ENCODE measurements around the gene STARD9.
"Not testable (repeated sequence)": the region's sequence is repeated elsewhere in the genome, so short reads cannot be mapped to it uniquely, and the experiment has no call there.

Gene STARD9

DNA sequence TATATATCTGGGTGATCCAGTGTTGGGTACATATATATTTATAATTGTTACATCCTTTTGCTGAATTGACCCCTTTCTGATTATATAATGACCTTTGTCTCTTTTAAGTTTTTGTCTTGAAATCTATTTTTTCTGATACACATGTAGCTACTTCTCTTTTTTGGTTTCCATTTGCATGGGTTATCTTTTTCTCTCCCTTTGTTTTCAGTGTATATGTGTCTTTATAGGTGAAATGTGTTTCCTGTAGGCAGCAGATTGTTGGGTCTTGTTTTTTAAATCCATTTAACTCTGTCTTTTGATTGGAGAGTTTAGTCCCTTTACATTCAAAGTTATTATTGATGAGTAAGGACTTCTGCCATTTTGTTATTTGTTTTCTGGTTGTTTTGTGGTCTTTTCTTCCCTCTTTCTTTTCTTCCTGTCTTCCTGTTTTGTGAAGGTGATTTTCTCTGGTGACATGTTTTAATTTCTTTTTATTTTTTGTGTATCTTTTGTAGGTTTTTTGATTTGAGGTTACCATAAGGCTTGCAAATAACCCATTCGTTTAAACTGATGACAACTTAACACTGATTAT, 56.8 kb downstream of the STARD9 start:
- no peak for DNase-seq

DNA sequence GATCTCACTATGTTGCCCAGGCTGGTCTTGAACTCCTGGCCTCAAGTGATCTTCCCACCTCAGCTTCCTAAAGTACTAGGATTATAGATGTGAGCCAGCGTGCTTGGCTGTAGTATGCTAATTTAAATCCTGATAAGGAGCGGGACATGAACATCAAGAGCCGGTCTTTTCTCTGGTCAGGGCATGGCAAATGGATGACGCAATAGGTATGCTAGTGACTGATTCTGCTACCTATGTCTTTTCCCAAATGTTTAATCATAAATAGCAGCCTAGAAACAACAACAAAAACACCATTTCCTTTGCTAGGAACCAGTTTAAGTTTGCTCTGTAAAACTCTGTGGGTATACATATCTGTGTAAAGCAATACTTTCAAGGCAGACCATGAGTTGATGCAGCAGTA, 64.7 kb downstream of the STARD9 start:
- DNase-seq, result no peak

DNA sequence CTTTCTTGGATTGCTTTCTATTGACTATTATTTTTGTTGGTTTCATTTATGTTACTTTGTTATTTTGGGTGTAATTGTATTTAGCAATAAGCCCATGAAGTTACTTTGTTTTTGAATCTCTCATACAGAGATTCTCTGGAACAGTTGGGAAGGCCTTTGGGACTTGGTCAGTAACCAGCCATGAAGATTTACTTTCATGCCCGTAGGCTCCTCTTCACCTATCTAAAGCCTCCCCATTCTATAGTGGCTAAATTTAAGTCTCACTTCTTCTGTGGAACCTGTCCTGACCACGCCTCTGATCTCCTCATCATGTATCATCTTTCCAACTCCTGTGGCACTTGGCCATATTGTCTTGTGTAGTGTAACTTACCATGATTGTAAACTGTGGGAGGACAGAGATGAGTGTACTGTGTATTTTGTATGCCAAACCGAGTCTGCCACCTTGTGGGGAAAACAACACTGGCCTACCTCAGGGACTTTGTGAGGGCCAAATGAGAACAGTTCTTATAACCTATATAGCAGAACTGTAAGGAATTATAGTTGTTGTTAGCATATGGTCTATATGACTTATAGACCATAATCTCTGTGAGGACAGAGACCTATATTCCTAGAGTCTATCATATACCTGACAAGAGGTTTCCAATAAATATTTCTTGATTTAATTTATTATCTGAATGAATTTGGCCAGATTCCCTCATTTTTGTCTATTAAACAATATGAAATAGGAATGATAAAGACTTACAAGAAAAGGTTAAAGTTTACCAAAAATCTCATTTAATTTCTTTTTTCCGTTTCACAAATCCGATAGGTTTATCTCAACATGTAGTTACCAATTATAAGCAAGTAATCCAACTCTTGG, 75.0 kb downstream of the STARD9 start:
- DNase-seq, result peak; percentile 39

DNA sequence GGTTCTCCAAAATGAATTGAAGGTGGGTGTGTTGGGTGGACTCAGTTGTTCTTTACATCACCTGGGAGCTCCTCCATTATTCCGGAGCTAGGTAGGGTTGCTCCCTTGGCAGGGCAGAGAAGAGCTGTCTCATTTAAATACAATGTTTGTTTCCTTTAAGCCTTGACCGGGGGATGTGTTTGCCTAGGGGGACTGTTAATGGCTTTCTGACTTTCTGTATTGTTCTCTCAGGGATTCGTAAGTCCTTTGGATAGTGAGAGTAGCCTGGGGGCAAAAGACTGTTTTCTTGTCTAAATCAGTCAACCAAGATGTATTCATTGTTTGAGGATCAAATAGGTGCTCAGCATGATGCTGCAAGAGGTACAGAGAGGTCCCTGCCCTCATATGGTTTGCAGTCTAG, 90.4 kb downstream of the STARD9 start:
- DNase-seq, result no peak

DNA sequence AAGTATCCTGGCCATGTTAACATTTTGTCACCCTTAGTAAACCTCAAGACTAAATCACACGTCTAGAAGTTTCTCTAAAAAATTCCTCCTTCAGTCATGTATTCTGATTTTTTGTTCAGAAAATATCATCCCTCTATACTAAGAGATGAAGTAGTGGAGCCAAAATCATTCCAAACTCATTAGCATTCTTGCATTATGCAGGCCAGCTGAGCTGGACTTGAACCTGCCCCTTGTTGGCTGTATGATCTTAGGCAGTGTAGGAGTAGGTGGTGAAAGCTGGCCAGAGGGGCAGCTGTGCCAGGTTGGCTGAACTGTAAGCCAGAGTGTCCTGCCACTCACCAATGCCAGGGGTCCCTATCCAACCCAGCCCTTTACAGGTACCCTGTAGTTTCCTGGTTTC, 92.4 kb downstream of the STARD9 start:
- DNase-seq, result no peak

DNA sequence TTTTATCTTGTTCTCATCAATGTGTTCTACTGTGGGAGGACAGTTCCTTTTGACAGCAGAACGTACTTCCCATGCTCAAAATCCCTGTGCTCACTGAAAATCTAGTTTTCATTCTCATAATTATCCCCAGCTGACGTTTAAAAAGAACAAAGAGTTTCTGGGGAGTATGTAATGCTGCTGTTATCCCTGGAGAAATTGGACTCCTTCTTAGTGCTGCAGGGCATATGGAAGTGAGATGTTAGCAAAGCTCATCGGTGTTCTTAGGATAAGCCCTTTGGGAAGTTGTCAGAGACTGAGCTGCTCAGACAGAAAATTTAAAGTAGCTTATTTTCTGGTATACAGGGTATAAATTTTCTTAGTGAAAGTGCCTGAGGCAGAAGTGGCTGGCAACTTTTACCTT, 95.0 kb downstream of the STARD9 start:
- no peak for DNase-seq

DNA sequence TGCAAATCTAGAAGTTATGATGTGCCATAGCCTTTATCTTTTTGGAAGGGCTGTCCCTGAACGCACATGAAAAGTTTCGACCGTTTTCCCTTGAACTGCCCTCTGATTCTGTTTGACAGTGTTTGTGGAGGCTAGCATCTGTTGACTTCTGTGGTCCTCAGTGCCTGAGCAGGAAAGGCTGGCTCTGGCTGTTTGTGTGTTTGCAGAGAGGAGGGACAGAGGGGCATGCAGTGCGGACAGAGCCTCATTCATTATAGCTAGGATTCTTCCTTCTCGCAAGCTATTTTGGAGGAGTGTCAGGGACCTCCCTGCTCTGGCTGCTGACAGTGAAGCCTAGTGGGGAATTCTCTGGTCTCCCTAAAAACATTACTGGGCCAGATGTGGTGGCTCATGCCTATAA, 97.0 kb downstream of the STARD9 start:
- no peak for DNase-seq

DNA sequence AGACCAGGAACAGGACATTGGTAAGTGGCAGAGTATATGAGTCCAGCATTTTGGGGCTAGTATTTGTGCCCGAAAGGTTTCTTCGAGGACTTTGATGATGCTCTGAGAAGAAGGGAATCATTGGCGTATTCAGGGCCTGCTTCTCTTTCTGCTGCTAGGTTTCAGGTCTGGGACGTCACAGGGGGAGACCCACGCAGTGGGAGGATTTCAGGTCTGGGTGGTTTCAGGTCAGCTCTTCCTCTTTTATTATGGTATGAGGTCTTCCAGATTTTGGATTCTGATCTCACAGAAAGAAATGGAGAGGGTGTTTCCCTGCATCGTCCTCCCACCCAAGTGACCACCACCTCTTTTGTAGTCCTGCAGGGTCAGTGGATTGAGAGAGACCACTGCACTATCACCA, 99.1 kb downstream of the STARD9 start:
- DNase-seq, result no peak

DNA sequence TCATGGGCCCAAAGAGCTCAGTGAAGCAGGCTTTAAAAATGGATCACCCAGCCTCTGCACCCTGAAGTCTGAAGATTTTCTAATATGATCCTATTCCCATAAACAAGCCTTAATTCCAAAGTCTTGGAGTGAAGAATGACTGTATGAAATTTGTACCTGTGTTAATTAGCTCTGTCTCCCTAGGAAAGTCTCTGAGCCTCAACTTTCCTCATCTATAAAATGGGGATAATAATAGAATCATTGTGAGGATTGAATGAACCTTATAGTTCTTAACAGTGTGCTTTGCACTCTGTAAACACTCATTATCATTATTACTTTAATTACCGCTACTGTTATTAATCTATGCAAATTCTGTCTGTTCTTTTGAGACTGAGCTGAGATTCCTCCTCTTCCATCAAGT, 99.6 kb downstream of the STARD9 start:
- DNase-seq, result no peak

DNA sequence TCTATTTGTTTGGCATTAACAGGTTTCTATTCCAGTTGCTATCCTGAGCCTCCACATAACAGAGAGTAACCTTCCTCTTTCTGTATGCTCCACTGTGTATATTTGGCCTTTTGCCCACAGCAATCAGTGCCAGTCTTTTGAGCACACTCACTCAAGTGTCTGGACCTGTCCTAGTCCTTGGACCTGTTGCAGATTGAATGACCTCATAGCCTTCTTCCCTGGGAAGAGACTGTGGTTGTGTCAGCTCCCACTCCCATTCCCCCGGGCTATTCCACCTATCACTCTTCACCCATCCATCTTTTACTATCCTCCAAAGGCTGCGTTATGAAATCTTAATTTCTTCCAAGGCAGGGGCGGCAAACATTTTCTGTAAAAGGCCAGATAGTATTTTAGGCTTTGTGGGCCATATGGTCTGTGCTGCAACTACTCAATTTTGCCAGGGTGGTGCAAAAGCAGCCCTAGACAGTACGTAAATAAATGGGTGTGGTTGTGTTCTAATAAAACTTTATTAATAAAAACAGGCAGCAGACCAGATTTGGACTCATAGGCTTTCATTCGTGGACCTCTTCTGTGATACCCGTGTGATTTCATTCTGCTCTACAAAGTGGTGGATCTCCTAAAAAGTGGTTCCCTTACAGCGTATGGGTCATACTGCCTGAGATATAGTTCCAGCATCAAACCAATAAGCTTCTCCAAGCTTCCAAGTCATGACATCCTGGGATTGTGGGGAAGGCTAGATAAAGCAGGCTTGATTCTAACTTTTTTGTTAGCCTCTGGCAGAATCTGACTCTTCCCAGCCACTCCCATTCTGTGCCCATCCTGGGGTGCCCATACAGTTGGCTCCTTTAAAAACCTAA, 104.1 kb downstream of the STARD9 start:
- DNase-seq, result no peak

DNA sequence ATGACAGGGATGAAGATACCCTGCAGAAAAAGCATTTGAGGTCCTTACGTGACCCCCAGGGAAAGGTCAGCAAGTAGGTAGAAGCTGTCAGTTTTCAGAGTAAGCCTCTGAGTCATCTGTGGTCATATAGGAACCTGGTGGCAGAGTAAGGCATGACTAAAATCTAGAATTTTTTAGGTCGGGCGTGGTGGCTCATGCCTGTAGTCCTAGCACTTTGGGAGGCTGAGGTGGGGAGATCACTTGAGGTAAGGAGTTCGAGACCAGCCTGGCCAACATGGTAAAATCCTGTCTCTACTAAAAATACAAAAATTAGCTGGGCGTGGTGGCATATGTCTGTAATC, 104.7 kb downstream of the STARD9 start:
- DNase-seq, result not testable (repeated sequence)

DNA sequence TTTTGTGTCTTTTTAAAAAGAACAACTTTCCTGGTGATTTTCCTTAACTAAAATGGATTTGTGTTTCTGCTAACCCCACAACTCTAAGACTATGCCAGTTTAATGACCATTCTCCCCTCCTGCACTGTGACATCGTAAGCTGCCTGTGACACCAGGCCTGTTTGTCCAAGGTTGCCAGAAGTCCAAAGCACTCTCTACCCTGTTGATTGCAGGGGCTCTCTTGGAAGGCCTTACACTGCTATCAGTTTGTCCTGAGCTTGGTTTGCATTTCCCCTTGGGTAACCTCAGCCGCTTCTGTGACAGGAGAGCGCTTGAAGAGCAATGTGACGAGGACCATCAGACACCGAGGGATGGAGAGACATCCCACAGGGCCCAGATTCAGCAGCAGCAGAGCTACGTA, 105.7 kb downstream of the STARD9 start:
- no peak for DNase-seq

DNA sequence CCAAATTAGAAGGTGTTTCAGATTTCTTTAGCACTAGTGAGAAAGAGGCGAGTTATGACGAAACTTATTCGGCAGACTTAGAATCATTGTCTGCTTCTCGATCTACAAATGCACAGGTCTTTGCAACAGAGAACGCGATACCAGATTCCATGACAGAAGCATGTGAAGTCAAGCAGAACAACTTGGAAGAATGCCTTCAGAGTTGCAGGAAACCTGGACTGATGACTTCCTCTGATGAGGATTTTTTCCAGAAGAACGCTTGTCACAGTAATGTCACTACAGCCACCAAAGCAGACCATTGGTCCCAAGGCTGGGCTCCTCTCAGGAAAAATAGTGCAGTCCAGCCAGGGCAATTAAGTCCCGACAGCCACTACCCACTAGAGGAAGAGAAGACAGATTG, 110.9 kb downstream of the STARD9 start:
- DNase-seq, result no peak

DNA sequence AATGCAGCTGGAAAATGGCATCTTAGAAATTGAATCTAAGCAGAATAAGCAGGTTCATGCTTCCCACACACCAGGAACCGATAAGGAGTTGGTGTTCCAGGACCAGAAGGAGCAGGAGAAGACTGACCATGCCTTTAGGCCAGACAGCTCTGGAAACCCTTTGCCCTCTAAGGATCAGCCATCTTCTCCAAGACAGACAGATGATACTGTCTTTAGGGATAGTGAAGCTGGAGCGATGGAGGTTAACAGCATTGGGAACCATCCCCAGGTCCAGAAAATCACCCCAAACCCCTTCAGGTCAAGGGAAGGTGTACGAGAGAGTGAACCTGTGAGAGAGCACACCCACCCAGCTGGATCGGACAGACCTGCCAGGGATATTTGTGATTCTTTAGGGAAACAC, 112.3 kb downstream of the STARD9 start:
- no peak for DNase-seq

DNA sequence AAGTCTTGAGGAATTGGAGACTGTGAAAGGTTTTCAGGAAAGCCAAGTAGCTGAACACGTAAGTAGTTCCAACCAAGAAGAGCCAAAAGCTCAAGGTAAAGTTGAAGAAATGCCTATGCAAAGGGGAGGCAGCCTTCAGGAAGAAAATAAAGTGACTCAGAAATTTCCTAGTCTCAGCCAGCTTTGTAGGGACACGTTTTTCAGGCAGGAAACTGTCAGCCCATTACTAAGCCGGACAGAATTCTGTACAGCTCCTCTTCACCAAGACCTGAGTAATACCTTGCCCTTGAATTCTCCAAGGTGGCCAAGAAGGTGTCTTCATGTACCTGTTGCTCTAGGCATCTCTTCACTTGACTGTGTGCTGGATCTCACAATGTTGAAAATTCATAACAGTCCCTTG, 112.9 kb downstream of the STARD9 start:
- DNase-seq, result no peak

DNA sequence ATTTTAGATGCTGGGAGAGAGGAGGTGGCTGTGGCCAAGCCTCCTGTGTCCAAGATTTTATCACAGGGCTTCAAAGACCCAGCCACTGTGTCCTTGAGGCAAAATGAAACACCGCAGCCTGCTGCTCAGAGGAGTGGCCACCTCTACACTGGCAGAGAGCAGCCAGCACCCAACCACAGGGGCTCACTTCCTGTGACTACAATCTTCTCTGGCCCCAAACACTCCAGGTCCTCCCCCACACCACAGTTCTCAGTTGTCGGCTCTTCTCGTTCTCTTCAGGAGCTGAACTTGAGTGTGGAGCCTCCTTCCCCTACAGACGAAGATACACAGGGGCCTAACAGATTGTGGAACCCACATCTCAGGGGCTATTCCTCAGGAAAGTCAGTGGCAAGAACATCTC, 115.9 kb downstream of the STARD9 start:
- DNase-seq, result peak; percentile 34

DNA sequence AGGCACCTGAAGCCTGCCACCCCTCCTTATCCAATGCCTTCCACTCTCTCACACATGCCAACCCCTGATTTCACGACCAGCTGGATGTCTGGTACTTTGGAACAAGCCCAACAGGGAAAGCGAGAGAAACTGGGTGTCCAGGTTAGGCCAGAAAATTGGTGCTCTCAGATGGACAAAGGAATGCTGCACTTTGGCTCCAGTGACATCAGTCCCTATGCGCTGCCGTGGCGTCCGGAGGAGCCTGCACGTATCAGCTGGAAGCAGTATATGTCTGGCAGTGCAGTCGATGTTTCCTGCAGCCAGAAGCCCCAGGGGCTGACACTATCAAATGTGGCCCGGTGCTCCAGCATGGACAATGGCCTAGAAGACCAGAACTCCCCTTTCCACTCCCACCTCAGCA, 116.4 kb downstream of the STARD9 start:
- no peak for DNase-seq

DNA sequence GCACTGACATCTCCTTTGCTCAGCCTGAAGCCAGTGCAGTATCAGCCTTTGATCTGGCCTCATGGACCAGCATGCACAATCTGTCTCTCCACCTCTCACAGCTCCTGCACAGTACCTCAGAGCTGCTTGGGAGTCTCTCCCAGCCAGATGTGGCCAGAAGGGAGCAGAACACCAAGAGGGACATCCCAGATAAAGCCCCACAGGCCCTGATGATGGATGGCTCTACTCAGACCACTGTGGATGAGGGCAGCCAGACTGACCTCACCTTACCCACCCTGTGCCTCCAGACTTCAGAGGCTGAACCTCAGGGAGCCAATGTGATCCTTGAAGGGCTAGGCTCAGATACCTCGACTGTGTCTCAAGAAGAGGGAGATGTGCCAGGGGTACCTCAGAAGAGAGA, 117.1 kb downstream of the STARD9 start:
- no peak for DNase-seq

DNA sequence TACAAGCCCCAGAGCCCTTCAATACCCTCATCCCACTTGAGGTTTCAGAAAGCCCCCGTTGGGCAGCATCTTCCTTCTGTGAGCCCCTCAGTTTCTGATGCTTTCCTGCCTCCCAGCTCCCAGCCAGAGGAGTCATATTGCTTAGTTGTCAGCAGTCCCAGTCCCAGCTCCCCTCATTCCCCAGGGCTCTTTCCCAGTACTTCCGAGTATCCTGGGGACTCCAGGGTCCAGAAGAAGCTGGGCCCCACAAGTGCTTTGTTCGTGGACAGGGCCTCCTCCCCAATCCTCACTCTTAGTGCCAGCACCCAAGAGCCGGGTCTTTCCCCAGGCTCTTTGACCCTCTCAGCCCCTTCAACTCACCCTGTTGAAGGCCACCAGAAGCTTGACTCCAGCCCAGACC, 117.6 kb downstream of the STARD9 start:
- DNase-seq, result no peak

DNA sequence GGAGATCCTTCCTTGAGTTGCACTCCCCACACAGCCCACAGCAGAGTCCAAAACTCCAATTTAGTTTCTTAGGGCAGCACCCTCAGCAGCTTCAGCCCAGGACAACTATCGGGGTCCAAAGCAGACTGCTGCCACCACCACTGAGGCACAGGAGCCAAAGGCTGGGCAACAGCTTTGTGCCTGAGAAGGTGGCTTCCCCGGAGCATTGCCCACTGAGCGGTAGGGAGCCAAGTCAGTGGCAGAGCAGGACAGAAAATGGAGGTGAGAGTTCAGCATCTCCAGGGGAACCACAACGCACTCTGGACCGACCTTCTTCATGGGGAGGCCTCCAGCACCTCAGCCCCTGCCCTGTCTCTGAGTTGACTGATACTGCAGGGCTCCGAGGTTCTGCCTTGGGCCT, 118.1 kb downstream of the STARD9 start:
- DNase-seq, result no peak

DNA sequence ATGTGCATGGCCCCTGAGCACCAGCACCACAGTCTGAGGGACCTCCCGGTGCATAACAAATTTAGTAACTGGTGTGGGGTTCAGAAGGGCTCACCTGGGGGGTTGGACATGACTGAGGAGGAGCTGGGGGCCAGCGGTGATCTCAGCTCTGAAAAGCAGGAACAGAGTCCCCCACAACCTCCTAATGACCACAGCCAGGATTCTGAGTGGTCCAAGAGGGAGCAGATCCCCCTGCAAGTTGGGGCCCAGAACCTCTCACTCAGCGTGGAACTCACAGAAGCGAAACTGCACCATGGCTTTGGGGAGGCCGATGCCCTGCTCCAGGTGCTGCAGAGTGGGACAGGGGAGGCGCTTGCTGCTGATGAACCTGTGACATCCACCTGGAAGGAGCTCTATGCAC, 118.5 kb downstream of the STARD9 start:
- no peak for DNase-seq

DNA sequence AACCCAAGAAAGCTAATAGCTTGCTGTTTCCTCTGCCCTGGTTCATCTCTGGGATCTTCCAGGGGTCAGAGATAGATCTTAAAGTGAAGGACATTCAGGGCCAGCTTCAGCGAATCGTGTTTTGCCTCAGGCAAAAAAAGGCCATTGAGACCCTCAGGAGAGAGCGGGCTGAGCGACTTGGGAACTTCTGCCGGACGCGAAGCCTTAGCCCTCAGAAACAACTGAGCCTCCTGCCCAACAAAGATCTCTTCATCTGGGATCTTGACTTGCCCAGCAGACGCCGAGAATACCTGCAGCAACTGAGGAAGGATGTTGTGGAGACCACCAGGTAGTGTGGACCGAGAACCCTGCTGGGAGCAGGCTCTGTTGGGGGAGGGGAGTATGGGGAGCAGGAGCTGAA, 119.0 kb downstream of the STARD9 start:
- DNase-seq, result no peak

DNA sequence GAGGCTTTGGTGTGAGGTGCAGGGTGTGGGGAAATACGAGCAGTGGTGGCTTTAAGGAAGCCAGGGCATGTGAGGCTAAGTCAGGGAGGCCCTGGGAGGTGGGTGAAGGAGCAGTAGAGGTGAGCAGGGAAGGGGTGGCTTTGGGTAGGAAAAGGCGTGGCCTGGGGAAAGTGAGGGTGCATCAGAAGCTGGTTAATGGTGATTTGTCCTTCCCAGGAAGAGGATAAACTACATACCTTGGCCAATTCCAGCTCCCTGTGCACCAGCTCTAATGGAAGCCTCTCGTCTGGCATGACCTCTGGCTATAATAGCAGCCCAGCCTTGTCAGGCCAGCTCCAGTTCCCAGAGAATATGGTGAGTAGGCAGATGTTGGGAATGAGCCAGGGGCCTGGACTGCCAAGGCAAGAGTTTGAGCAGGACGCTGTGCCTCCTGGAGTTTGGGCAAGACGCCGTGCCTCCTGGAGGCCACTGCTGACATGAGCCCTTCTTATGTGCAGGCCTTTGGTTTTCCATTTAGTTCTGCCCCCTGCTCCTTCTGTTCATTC, 120.2 kb downstream of the STARD9 start:
- DNase-seq, result no peak

DNA sequence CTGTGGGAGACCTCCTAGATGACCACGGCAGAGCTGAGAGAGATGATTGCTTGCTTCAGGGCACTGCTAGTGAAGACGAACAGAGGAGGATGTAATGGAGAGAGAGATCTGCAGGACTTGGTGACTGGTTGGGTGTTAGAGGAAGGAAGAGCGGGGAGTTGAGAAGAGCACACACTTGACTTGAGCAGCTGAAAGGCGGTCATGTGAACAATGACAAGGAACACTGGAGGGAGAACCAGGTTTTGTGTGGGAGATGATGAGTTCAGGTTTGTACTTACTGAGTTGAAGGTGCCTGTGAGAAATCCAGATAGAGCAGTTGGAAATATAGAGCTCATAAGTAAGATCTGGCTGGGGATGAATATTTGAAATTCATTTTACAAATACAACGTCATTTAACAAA, 121.2 kb downstream of the STARD9 start:
- no peak for DNase-seq

All from NK-92 treated with Interleukin-12 subunit alpha and Interleukin-12 subunit beta, amount 100 ng/mL, for 24 hours (cell line).